ENCODE results near the gene GZMM. TPM values are rescaled to one million over a fixed set of nuclear protein-coding genes. Genes with fewer than 3 reads are reported as not detected.
"Not testable (repeated sequence)": the region's sequence is repeated elsewhere in the genome, so short reads cannot be mapped to it uniquely, and the experiment has no call there.

Gene GZMM
- total and polyA plus RNA-seq, 2 donors, result 0.63 to 1.5 TPM

- WGBS, result 90% methylated on average over 31 of the region's 31 CpGs
- no peaks in the 10 kb centered on the region for H3K4me1 ChIP-seq (ENCODE audit: insufficient read depth)
Observed at GRCh38 chr19:582497-583197, 38.8 kb downstream of the GZMM start.

GRCh38 chr19:583198-583967 is 39.5 kb downstream of the GZMM start:
- Histone ChIP-seq H3K36me3 (ENCODE audit: insufficient read depth) (no peaks in the 10 kb centered on the region), H3K4me1 (ENCODE audit: insufficient read depth) (no peaks in the 10 kb centered on the region), H3K27ac (ENCODE audit: low read depth) (no peak overlapping the region), H3K4me3 (ENCODE audit: low read depth, low read length) (no peak overlapping the region)
- DNase-seq (ENCODE audit: extremely low spot score), result no peak
- 87% methylated on average over 27 of the region's 27 CpGs for WGBS

More at GRCh38 chr19:582497-583197, 38.8 kb downstream of the GZMM start:
- Histone ChIP-seq H3K36me3 (ENCODE audit: insufficient read depth) (no peaks in the 10 kb centered on the region), H3K4me3 (ENCODE audit: low read depth, low read length) (no peak overlapping the region), H3K27ac (ENCODE audit: low read depth) (no peak overlapping the region)
- DNase-seq (ENCODE audit: extremely low spot score), result no peak

DNA sequence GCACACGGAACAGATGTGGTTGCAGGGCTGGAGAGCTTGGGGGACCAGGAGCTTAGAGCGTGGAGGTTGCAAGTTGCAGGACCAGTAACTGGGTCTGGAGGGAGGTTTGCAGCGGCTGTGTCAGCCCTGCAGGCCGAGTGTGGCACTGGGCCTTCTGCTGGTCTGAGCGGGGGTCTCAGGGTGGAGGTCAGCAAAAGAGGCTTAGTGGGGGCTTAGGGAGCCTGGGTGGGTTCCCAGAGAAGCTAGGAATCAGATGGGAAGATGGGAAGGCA is 40.1 kb downstream of the GZMM start:
- DNase-seq (ENCODE audit: extremely low spot score), result no peak
- Histone ChIP-seq H3K36me3 (ENCODE audit: insufficient read depth) (no peaks in the 10 kb centered on the region), H3K4me1 (ENCODE audit: insufficient read depth) (no peaks in the 10 kb centered on the region), H3K27ac (ENCODE audit: low read depth) (no peak overlapping the region), H3K4me3 (ENCODE audit: low read depth, low read length) (no peak overlapping the region)
- WGBS, result 73% methylated on average over 5 of the region's 5 CpGs

- Histone ChIP-seq H3K4me1 (ENCODE audit: insufficient read depth) (peaks cover 1% of the 10 kb centered on the region), H3K4me3 (ENCODE audit: low read depth, low read length) (no peak overlapping the region), H3K27ac (ENCODE audit: low read depth) (no peak overlapping the region), H3K36me3 (ENCODE audit: insufficient read depth) (no peaks in the 10 kb centered on the region)
- no peak for DNase-seq (ENCODE audit: extremely low spot score)
- WGBS, result 24% methylated on average over 38 of the region's 38 CpGs
Observed at GRCh38 chr19:584240-585001, 40.6 kb downstream of the GZMM start.

- not testable (repeated sequence) for DNase-seq (ENCODE audit: extremely low spot score); H3K4me1 ChIP-seq (ENCODE audit: insufficient read depth); H3K27ac ChIP-seq (ENCODE audit: low read depth); H3K36me3 ChIP-seq (ENCODE audit: insufficient read depth); H3K4me3 ChIP-seq (ENCODE audit: low read depth, low read length)
- 86% methylated on average over 34 of the region's 34 CpGs for WGBS
Observed at GRCh38 chr19:585146-585545, 41.3 kb downstream of the GZMM start.

DNA sequence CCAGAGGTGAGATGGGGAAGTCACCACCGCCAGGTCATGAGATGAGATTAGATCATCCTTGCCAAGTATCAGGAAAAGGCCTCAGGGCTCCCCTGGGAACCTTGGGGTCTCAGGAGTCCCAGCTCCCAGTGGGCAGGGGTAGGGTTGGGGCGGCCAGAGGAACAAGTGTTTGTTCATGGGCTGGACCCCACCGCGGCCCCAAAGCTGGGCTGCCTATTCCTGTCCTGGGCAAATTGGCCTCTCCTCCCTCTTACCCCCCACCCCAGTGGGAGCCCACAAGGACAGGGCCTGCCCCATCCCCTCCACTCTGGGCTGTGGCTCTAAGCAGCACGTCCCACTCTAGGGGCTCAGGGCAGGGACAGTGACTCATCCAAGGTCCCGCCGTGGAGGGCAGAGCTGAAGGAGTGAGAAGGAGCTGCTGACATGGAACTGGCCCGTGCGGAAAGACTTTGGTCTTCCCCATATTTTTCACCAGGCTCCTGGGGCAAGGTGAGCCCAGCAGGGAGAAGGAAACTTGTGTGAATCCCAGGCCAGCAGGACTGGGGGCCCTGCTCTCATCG is 41.8 kb downstream of the GZMM start:
- 65% methylated on average over 10 of the region's 10 CpGs for WGBS
- H3K4me1 ChIP-seq (ENCODE audit: insufficient read depth), result peaks cover 3% of the 10 kb centered on the region
- H3K4me3 ChIP-seq (ENCODE audit: low read depth, low read length), result no peak overlapping the region
- H3K36me3 ChIP-seq (ENCODE audit: insufficient read depth), result no peaks in the 10 kb centered on the region
- no peak overlapping the region for H3K27ac ChIP-seq (ENCODE audit: low read depth)
- DNase-seq (ENCODE audit: extremely low spot score), result no peak

GRCh38 chr19:588093-588740 is 44.4 kb downstream of the GZMM start:
- WGBS, result 8% methylated on average over 41 of the region's 41 CpGs
- Histone ChIP-seq H3K4me3 (ENCODE audit: low read depth, low read length) (no peak overlapping the region), H3K36me3 (ENCODE audit: insufficient read depth) (no peaks in the 10 kb centered on the region), H3K4me1 (ENCODE audit: insufficient read depth) (peaks cover 3% of the 10 kb centered on the region), H3K27ac (ENCODE audit: low read depth) (no peak overlapping the region)
- DNase-seq (ENCODE audit: extremely low spot score), result no peak

- no peak for DNase-seq (ENCODE audit: extremely low spot score)
- H3K27ac ChIP-seq (ENCODE audit: low read depth), result no peak overlapping the region
- H3K4me1 ChIP-seq (ENCODE audit: insufficient read depth), result peaks cover 3% of the 10 kb centered on the region
- peak overlapping the region; percentile 41 for H3K4me3 ChIP-seq (ENCODE audit: low read depth, low read length)
- H3K36me3 ChIP-seq (ENCODE audit: insufficient read depth), result no peaks in the 10 kb centered on the region
- WGBS, result 19% methylated on average over 54 of the region's 54 CpGs
Observed at GRCh38 chr19:588741-589692, 45.2 kb downstream of the GZMM start.

GRCh38 chr19:589693-590395 is 46.0 kb downstream of the GZMM start, which contains the start of gene HCN2:
Gene HCN2, plus strand, starts transcription at chr19:589881. Its CDS starts 65 bp downstream, at chr19:589946.
- Histone ChIP-seq H3K4me3 (ENCODE audit: low read depth, low read length) (peak within 1 kb of the TSS; percentile 41), H3K36me3 (ENCODE audit: insufficient read depth) (no peaks in the 10 kb centered on the region), H3K27ac (ENCODE audit: low read depth) (no peak within 1 kb of the TSS), H3K4me1 (ENCODE audit: insufficient read depth) (peaks cover 3% of the 10 kb centered on the region)
- DNase-seq (ENCODE audit: extremely low spot score), result no peak
- 1% methylated on average over 91 of the region's 132 CpGs for WGBS

GRCh38 chr19:590396-590745 is 46.5 kb downstream of the GZMM start:
- DNase-seq (ENCODE audit: extremely low spot score), result no peak
- Histone ChIP-seq H3K36me3 (ENCODE audit: insufficient read depth) (no peaks in the 10 kb centered on the region), H3K27ac (ENCODE audit: low read depth) (no peak overlapping the region), H3K4me1 (ENCODE audit: insufficient read depth) (peaks cover 3% of the 10 kb centered on the region), H3K4me3 (ENCODE audit: low read depth, low read length) (peak overlapping the region; percentile 41)
- WGBS, result 1% methylated on average over 50 of the region's 50 CpGs

- DNase-seq (ENCODE audit: extremely low spot score), result no peak
- H3K4me3 ChIP-seq (ENCODE audit: low read depth, low read length), result peak overlapping the region; percentile 12
- H3K36me3 ChIP-seq (ENCODE audit: insufficient read depth), result no peaks in the 10 kb centered on the region
- peaks cover 3% of the 10 kb centered on the region for H3K4me1 ChIP-seq (ENCODE audit: insufficient read depth)
- 5% methylated on average over 41 of the region's 41 CpGs for WGBS
- H3K27ac ChIP-seq (ENCODE audit: low read depth), result no peak overlapping the region
Observed at GRCh38 chr19:590750-591098, 46.9 kb downstream of the GZMM start.
